Endothelial cell of hepatic sinusoid (primary cell): ENCODE results near the gene NPR3.

ENCODE experiments used
- in situ Hi-C: cut with HindIII; loops from 2 replicates; pipeline ENCODE4 v1.10.0; 2017; ENCODE audit warnings: low sequenced_read_pairs

The NPR3 gene

GRCh38 chr5:32711681-32712480 lies 760 bp downstream of the NPR3 start:
- in situ Hi-C loops, result loop anchor here (25.0 kb wide), 1 partner anchor 475 kb away; no protein-coding TSS in a partner anchor

DNA sequence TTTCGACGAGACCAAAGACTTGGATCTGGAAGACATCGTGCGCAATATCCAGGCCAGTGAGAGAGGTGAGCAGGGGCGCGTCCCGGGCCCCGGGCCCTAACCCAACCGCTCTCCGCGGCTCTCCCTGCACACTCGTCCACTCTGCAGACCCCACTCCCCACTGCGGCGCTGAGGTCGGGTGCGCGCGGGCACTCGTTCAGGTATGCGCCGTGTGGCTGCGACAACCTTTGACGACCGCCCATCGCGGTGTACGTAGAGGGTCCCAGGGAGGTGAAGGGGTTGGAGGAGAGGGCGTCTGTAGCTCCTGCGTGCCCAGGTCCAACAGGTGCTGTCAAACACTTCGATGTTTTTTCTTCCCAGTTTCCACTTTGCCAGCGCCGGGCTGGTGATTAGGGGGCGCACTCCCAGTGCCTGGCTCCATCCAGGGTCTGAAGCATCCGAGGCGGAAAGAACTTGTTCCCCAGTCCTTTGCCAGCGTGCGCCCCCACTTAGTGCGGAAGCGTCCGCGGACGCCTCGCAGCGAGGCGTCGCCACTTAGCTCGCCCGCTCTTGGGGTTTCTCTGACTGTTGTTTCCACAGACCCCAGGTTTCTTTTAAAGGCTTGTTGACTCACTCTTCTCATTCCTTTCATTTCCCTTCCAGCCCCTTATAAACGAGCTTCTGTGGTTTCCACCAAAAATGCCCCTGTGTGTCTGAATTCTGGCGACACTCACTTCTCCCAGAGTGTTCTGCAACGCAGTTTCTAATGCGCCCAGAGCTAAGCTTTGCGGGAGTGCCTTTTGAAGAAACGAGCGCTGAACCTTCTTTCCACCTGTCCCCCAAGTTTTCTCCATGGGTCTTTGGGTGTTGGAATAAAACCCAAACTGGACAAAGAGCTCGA lies 1.6 kb downstream of the NPR3 start:
- in situ Hi-C loops, result loop anchor here (25.0 kb wide), 1 partner anchor 475 kb away; no protein-coding TSS in a partner anchor

- in situ Hi-C loops, result loop anchor here (25.0 kb wide), 1 partner anchor 474 kb away; no protein-coding TSS in a partner anchor
Measured at GRCh38 chr5:32713361-32713769, 2.2 kb downstream of the NPR3 start.

GRCh38 chr5:32713770-32714381 lies 2.8 kb downstream of the NPR3 start:
- in situ Hi-C loops, result loop anchor here (25.0 kb wide), 1 partner anchor 473 kb away; no protein-coding TSS in a partner anchor

- in situ Hi-C loops, result loop anchor here (25.0 kb wide), 1 partner anchor 472 kb away; no protein-coding TSS in a partner anchor
Measured at GRCh38 chr5:32714836-32715235, 3.7 kb downstream of the NPR3 start.

DNA sequence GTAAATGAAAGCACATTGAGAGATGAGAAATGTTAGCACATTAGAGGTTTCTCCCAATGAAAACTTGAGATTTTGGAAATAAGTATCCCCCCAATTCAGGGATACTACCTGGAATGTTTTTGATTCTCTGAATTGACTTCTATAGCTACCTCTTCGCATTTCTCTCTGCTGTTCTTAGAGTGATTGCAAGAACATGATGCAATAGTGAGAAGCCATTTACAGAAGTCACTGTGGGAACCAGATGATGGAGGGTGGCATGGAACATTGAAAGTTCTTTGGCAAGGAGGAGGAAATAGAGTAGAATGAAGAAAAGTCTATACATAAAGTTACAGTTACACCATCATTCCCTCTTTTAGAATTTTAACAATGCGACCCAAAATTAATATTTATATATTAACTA lies 9.2 kb downstream of the NPR3 start:
- in situ Hi-C loops, result loop anchor here (25.0 kb wide), 1 partner anchor 467 kb away; no protein-coding TSS in a partner anchor

GRCh38 chr5:32721626-32722025 lies 10.5 kb downstream of the NPR3 start:
- in situ Hi-C loops, result loop anchor here (25.0 kb wide), 1 partner anchor 466 kb away; no protein-coding TSS in a partner anchor

DNA sequence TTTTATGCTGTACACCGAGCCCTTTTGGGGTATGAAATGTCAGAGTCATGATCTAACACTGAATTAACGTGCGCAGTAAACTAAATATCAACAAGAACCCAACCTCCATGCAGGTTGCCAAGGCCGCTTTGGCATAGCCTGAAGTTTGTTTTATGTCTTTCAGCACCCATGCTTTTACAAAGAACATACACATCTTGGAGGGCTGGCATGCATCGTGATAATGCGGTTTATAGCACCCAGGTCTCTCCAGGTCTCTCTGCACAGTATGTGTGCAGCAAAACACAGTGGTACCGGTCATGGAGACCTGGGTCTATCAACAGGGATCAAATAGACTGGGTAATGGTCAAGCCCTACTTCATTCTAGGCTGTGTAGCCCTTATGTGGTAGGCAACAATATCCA lies 11.8 kb downstream of the NPR3 start:
- in situ Hi-C loops, result loop anchor here (25.0 kb wide), 1 partner anchor 464 kb away; no protein-coding TSS in a partner anchor

DNA sequence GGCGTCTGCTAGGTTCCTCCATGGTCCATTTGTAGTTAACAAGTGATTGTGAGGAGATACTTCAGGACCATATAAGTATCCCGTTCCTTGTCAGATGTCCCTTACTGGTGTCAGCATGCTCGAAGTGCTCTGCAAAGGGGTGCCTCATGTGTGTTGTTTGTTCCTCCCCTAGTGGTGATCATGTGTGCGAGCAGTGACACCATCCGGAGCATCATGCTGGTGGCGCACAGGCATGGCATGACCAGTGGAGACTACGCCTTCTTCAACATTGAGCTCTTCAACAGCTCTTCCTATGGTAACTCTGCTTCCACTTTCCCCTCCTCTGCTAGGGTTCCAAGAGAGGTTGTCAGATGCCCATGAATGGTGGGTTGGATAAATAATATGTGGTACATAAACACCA lies 13.4 kb downstream of the NPR3 start:
- in situ Hi-C loops, result loop anchor here (25.0 kb wide), 1 partner anchor 463 kb away; no protein-coding TSS in a partner anchor

DNA sequence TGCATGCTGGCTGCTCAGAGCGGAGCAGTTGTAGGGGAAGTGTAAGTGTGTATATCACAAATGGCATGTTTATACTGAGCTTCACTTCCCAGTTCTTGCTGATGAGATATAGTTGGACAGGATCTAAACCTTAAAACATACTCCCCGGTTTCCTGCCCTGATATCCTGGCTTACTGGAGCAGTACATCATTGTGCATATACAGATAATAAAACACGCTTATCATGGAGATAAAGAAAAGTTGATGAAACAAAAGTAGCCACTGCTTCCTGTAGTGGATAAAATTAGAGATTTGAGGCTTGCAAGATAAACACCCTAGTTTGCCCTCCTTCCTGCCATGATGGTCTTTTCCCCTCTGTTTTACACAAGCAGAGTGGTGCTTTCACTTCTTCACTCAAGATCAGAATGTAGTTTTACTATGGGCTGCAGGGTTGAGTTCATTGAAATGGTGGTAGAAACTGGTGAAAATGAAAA lies 15.0 kb downstream of the NPR3 start:
- in situ Hi-C loops, result no loop called here

DNA sequence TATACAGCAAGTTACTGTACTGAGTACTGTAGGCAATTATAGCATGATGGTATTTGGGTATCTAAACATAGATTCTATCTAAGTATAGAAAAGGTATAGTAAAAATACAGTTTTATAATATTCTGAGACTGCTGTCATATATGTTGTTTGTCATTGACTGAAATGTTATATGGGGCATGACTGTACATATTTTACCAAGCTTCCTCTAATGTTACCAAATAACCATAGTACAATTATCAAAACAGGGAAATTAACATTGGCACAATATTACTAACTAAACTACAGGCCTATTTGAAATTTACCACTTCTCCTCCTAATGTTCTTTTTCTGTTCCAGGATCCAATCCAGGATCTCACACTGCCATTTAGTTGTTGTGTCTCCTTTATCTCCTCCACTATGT lies 18.5 kb downstream of the NPR3 start:
- in situ Hi-C loops, result no loop called here

DNA sequence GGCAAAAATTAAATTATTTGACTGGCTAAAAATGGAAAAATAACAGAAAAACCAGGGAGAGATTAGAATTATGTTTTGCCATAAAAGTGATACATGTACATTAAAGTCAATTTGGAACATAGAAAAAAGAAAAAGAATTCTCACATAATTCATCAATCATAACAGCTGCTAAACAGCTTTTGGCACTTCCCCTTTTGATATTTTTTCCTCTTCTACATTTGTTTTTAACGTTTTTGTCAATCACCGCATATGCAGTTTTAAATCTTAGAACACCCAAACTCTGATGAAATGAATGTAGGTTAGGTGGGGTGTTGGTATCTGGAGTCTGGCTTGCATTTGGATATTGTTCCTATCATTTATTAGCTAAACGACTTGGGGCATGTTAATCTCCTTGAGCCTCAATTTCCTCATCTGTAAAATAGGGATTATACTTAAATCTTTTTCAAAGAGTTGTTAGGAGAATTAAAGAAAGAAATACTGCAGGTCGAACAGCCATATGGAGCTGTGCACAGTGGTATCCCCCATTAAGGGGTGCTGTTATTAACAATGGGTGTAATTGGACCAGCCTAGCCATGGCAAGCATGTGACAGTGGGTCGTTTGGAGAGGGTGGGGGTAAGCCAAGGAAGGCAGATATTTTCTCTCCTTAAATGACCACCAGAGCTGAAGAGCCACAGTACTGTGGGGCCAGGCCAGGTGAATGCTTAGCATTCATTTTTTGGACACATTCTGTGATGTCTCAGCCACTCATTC lies 22.6 kb downstream of the NPR3 start:
- in situ Hi-C loops, result no loop called here

GRCh38 chr5:32734827-32735378 lies 23.8 kb downstream of the NPR3 start:
- in situ Hi-C loops, result no loop called here

DNA sequence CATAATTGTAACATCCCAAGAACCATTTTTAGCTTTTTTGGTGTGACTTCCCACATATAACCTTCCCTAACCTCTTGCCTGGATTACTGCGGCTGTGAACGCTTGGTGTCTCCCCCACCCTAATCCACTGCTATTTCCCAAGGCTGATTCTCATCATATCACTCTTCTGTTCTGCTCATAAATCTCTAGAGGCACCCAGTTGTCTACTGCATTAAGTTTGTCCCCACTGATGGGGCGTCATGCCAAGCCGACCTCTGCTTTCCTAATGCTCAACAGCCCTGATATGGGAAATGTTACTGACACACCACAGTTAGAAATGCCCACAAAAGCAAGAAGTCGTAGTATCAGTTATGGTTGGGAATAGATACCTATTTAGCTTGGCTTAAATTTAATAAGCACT lies 24.4 kb downstream of the NPR3 start:
- in situ Hi-C loops, result no loop called here

DNA sequence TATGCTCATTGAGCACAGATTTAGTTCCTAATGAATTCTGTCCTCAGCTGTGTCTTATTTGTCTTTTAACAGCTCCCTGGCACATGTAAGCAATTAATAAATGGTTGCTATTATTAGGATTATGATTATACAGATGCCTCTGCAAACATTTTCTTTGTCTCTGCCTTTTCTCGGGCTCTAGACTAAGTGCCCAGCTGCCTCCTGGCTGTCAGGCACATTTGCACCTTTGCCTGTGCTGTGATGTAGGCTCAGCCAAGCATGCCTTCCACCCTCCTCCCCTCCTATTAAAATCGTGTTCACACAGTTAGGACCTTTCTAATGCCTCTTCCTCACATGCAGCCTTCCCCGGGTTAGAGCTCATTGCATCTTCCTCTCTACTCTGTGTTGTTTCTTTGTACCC lies 25.7 kb downstream of the NPR3 start:
- in situ Hi-C loops, result no loop called here

DNA sequence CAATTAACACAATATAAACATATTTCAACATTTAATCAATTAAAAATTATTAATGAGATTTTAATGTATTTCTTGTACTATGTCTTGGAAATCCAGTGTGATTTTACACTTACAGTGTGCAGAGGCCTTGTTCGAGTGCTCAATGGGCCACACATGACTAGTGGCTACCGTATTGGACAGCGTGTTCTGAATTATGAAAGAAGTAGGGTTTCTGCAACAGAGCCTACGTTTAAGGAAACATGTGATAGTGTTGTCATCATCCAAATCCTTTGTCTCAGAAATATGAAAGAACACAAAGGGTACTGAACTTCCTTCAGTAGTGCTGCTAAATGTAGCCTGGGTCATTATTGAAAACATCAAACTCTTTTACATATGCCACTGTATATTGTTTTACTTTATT lies 29.5 kb downstream of the NPR3 start:
- in situ Hi-C loops, result no loop called here

DNA sequence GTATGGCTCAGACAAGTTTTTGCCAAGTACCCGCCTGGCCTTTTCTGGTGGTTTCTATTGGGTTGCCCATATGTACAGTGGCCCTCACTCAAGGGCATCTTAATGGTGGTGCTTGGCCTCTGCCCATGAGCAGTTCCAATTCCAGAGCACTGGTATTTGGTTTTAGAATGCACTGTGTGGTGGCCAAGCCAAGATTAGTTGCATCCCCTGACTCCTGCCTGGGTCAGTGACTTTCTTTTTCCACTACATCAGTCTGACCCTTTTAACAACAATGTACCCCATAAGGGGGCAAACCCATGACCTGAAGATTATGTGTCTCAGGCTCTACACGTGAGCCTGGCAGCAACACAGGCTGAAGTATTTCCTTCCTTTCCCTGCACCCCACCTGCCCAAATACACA lies 34.2 kb downstream of the NPR3 start:
- in situ Hi-C loops, result no loop called here

DNA sequence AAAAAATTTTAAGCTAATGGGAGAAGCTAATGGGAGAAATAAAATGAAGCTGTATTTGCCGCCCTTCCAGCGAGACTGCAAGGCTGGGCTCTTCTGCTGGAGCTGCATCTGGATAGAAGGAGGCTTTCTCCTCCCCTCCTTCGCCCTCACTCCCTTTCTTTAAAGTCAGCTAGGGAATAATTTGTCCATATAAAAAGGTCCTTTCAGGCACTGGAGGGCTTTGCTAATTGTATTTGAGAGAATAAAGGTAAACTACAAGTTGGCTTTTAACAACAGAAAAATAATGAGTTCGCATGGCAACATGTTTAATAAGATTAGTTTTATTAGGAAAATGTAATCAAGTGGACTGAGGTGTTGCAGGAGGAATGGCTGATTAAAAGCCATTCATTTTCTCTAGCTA lies 41.3 kb downstream of the NPR3 start:
- in situ Hi-C loops, result no loop called here

- in situ Hi-C loops, result no loop called here
Measured at GRCh38 chr5:32753051-32753450, 41.9 kb downstream of the NPR3 start.

GRCh38 chr5:32753765-32754164 lies 42.6 kb downstream of the NPR3 start:
- in situ Hi-C loops, result no loop called here
